Neuron (in vitro differentiated cells): ENCODE results near the gene TP53INP2.
A peak's percentile ranks its signal among the peaks of the same experiment; 100 is the strongest.
"Not testable (repeated sequence)": the region's sequence is repeated elsewhere in the genome, so short reads cannot be mapped to it uniquely, and the experiment has no call there.

Experiments
- H2AFZ ChIP-seq: one replicate; pipeline ENCODE4 v1.6.1; 2013; ENCODE audit warnings: low read depth, mild to moderate bottlenecking, inconsistent platforms, low read length, moderate library complexity
- H3K27me3 ChIP-seq: one replicate; pipeline ENCODE4 v1.6.1; 2013; ENCODE audit warnings: low read length; ENCODE audit not compliant: insufficient read depth
- H3K36me3 ChIP-seq: one replicate; pipeline ENCODE4 v1.6.1; 2013; ENCODE audit warnings: low read length; ENCODE audit not compliant: insufficient read depth
- H3K4me1 ChIP-seq: one replicate; pipeline ENCODE4 v1.6.1; 2013; ENCODE audit warnings: low read length; ENCODE audit not compliant: insufficient read depth
- H3K4me3 ChIP-seq: 2 replicates; pipeline ENCODE4 v1.5.1; 2013; ENCODE audit warnings: mild to moderate bottlenecking, low read length, moderate library complexity
- H3K9me3 ChIP-seq: one replicate; pipeline ENCODE4 v1.6.1; 2013; ENCODE audit warnings: low read length

TP53INP2 gene

GRCh38 chr20:34704177-34705007 lies at the start of gene TP53INP2:
TSS of gene TP53INP2 (plus strand) at chr20:34704344. CDS start at chr20:34708740, 4,396 bp downstream.
- H2AFZ ChIP-seq, result peak within 1 kb of the TSS; percentile 74
- H3K4me3 ChIP-seq, result peak within 1 kb of the TSS; percentile 59
- no peaks in the 10 kb centered on the region for H3K36me3 ChIP-seq
- H3K9me3 ChIP-seq, result no peaks in the 10 kb centered on the region
- no peaks in the 10 kb centered on the region for H3K27me3 ChIP-seq
- peaks cover 11% of the 10 kb centered on the region for H3K4me1 ChIP-seq

GRCh38 chr20:34658654-34659053 lies 45.5 kb upstream of the TP53INP2 start:
- not testable (repeated sequence) for H3K36me3 ChIP-seq, H3K4me3 ChIP-seq, H3K9me3 ChIP-seq, H3K27me3 ChIP-seq, H3K4me1 ChIP-seq, H2AFZ ChIP-seq

- H3K4me3 ChIP-seq, H3K27me3 ChIP-seq, H2AFZ ChIP-seq: not testable (repeated sequence)
These were observed 42.3 kb upstream of the TP53INP2 start for GRCh38 chr20:34661811-34662210.

GRCh38 chr20:34663213-34663943 lies 40.8 kb upstream of the TP53INP2 start:
- no peaks in the 10 kb centered on the region for H3K27me3 ChIP-seq
- H3K9me3 ChIP-seq, result no peaks in the 10 kb centered on the region
- no peaks in the 10 kb centered on the region for H3K36me3 ChIP-seq
- no peak overlapping the region for H3K4me3 ChIP-seq
- H3K4me1 ChIP-seq, result no peaks in the 10 kb centered on the region
- no peak overlapping the region for H2AFZ ChIP-seq

More at GRCh38 chr20:34661811-34662210, 42.3 kb upstream of the TP53INP2 start:
- H3K4me1 ChIP-seq, H3K36me3 ChIP-seq, H3K9me3 ChIP-seq: not testable (repeated sequence)

- not testable (repeated sequence) for H3K36me3 ChIP-seq, H3K4me1 ChIP-seq, H2AFZ ChIP-seq, H3K9me3 ChIP-seq, H3K27me3 ChIP-seq, H3K4me3 ChIP-seq
These were observed 39.4 kb upstream of the TP53INP2 start for GRCh38 chr20:34664751-34665150.

GRCh38 chr20:34669094-34669493 lies 35.0 kb upstream of the TP53INP2 start:
- Histone ChIP-seq H3K4me3 (no peak overlapping the region), H3K36me3 (no peaks in the 10 kb centered on the region), H3K9me3 (no peaks in the 10 kb centered on the region), H2AFZ (no peak overlapping the region), H3K4me1 (no peaks in the 10 kb centered on the region), H3K27me3 (no peaks in the 10 kb centered on the region)

GRCh38 chr20:34673412-34673811 lies 30.7 kb upstream of the TP53INP2 start:
- Histone ChIP-seq H3K4me3 (no peak overlapping the region), H3K4me1 (peaks cover 10% of the 10 kb centered on the region), H3K27me3 (no peaks in the 10 kb centered on the region), H3K36me3 (no peaks in the 10 kb centered on the region), H2AFZ (no peak overlapping the region), H3K9me3 (no peaks in the 10 kb centered on the region)

GRCh38 chr20:34675561-34675960 lies 28.6 kb upstream of the TP53INP2 start:
- Histone ChIP-seq H3K27me3 (no peaks in the 10 kb centered on the region), H3K4me3 (peak overlapping the region; percentile 85), H3K36me3 (no peaks in the 10 kb centered on the region), H3K9me3 (no peaks in the 10 kb centered on the region), H3K4me1 (peaks cover 10% of the 10 kb centered on the region), H2AFZ (no peak overlapping the region)

- Histone ChIP-seq H3K36me3 (no peaks in the 10 kb centered on the region), H2AFZ (peak overlapping the region; percentile 53), H3K27me3 (no peaks in the 10 kb centered on the region), H3K4me3 (peak overlapping the region; percentile 85), H3K4me1 (peaks cover 10% of the 10 kb centered on the region), H3K9me3 (no peaks in the 10 kb centered on the region)
These were observed 28.0 kb upstream of the TP53INP2 start for GRCh38 chr20:34675993-34676641.

GRCh38 chr20:34676642-34677373 lies 27.3 kb upstream of the TP53INP2 start, which contains the start of gene PIGU:
TSS of gene PIGU (minus strand) at chr20:34677092. CDS start at chr20:34677085, 7 bp downstream.
- H3K27me3 ChIP-seq, result no peaks in the 10 kb centered on the region
- H3K4me3 ChIP-seq, result peak within 1 kb of the TSS; percentile 85
- H2AFZ ChIP-seq, result peak within 1 kb of the TSS; percentile 56
- no peaks in the 10 kb centered on the region for H3K9me3 ChIP-seq
- H3K4me1 ChIP-seq, result peaks cover 10% of the 10 kb centered on the region
- H3K36me3 ChIP-seq, result no peaks in the 10 kb centered on the region

- Histone ChIP-seq H3K9me3 (no peaks in the 10 kb centered on the region), H3K4me1 (peaks cover 8% of the 10 kb centered on the region)
These were observed 23.5 kb upstream of the TP53INP2 start for GRCh38 chr20:34680586-34681175.

GRCh38 chr20:34683667-34684066 lies 20.5 kb upstream of the TP53INP2 start:
- H3K27me3 ChIP-seq, result no peaks in the 10 kb centered on the region
- H3K4me3 ChIP-seq, result no peak overlapping the region
- no peaks in the 10 kb centered on the region for H3K36me3 ChIP-seq
- H2AFZ ChIP-seq, result no peak overlapping the region
- H3K4me1 ChIP-seq, result no peaks in the 10 kb centered on the region
- H3K9me3 ChIP-seq, result no peaks in the 10 kb centered on the region

More at GRCh38 chr20:34680586-34681175, 23.5 kb upstream of the TP53INP2 start:
- Histone ChIP-seq H3K27me3 (no peaks in the 10 kb centered on the region), H3K36me3 (no peaks in the 10 kb centered on the region), H2AFZ (no peak overlapping the region), H3K4me3 (no peak overlapping the region)
